GM18511 (cell line): ENCODE data around the gene GYG1.

ENCODE experiments used
- ATAC-seq: cut with Tn5 transposase; IDR thresholded peaks from one replicate; pipeline ENCODE4 v1.9.1; 2021; ENCODE audit warnings: mild to moderate bottlenecking, moderate library complexity; ENCODE audit not compliant: unreplicated experiment

The GYG1 gene

DNA sequence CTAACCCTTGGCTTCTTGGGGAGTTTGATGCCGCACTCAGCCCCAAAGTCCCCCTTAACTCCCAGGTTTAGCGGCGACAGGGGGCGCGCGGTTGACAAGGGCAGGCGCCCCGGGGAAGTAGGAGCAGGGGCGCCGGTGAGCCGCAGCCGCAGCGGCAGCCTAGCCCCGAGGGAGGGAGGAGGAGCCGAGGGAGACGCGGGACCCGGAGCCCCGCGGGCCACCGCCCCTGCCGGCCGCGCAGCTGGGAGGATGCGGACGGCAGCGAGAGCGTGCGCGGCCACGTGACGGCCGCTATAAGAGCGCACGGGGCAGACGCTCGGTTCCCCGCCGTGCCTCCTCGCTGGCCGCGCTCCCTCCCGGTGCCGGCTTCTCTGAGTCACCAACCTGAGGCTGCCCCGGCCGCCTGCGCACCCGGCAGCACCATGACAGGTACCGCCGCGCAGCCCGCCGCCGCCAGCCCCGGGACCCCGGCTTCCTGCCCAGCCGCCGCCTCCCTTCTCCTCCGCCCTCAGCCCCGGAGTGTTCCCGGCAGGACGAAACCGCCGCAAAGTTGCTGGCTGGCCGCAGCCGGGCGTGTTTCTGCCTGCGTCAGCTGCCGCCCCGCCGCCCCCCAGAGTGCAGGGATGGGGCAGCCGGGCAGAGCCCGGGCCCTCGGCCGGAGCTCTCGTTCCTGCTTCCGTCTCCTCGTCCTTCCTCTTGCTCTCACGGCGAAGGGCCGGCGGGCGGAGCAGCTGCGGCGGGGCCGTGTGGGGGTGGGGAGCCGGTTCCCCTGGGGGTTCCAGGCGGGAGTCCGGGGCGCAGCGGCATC lies at the start of gene GYG1:
Gene GYG1, plus strand, starts transcription at position 322 of the 808 bp plus-strand sequence. Its CDS starts 101 bp downstream, at position 423.
- ATAC-seq: peak; percentile 85

DNA sequence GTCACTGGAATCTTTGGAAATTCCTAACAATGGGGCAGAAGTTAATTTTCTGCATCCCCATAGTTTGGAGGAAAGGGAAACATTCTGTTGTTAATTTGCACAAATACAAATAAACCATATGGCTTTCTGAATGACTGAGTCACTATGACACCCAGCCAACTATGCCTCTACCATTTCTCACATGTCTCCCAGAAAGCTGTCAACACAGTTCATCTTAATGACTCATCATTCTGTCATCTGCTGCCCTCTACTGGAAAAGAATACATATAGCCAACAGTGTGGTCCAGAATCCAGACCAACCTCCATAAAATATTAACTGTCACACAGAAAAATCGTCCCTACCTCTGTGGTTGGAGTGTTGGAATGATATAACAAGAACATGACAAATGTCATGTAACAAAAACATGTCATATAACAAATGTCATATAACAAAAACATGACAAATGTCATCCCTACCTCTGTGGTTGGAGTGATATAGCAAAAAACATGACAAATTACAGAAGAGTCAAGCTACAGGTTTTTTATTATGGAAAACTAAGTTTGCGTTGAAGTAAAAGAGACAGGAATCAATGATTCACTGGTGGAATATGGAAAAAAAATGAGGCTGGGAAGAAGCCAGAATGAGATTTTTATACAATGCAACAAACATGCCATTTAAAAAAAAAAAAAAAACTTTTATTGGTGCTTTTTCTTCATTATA lies 47.7 kb upstream of the GYG1 start:
- ATAC-seq: peak; percentile 98

DNA sequence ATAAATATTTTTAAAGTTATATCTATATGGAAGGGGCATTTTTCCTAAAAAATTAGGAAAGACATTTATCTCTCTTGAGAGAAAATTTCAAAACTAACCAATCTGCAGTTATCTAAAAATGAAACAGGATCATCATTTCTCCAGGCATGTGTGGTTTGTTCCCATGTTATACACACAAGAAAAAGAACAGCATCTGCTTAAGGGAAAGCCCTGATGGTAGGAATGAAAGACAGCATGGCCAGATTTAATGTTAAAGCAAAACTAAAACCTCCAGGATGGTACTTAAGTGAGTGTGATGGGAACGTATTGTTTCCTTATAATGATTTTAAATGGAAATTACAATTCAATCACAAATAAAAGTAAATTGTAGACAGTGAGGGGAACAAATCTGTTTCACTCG lies 46.2 kb upstream of the GYG1 start:
- ATAC-seq: no peak

DNA sequence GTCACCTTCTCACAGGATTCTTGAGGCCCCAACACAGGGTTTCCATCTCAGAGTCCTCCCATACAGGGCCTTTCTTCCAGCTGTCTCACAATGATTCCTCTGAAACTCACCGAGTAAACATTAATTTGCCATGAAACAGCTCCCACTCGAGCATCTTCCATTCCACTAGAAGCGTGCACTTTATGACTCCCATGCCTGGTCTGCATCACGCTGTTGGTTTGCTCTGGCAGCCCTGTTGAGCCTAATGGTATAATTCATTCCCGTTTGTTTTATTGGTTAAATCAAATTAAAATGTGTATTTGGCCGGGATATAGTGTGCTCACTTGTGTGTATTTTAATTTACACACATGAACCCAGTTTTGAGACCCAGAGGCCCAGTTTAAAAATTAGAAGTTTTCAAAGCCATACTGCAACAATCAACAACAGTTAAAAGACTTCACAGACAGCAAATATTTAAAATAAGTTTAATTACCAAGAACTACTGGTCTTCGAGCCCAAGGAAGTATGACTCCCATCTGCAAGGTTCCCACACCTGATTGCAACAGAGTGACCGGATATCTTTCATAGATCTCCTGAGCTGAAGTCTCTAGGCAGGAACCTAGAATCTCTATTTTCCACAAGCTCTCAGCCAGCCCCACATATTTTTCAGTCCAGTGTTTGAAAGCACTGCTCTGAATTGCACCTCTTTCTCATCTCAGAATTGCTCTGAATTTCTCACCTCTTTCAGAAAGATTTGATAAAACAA lies 42.3 kb upstream of the GYG1 start:
- no peak for ATAC-seq

DNA sequence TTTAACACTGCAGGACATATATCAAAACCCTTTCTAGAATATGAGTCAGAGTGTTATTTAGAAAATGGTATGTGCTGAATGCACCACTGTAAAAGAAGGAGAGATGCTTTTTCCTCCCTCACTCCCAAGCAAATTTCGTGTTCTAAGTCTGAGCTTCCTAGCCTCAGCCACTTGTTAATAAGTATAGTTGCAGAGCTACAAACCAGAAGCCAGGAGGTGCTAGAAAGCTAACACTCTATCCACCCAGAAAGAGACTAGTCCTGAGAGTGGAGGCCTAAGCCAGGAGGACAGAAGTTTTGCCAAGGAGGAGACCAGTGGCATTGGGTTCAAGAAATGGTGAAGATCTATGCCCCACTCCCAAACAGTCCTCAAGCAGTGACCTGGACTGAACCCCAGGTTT lies 40.5 kb upstream of the GYG1 start:
- ATAC-seq: peak; percentile 58

DNA sequence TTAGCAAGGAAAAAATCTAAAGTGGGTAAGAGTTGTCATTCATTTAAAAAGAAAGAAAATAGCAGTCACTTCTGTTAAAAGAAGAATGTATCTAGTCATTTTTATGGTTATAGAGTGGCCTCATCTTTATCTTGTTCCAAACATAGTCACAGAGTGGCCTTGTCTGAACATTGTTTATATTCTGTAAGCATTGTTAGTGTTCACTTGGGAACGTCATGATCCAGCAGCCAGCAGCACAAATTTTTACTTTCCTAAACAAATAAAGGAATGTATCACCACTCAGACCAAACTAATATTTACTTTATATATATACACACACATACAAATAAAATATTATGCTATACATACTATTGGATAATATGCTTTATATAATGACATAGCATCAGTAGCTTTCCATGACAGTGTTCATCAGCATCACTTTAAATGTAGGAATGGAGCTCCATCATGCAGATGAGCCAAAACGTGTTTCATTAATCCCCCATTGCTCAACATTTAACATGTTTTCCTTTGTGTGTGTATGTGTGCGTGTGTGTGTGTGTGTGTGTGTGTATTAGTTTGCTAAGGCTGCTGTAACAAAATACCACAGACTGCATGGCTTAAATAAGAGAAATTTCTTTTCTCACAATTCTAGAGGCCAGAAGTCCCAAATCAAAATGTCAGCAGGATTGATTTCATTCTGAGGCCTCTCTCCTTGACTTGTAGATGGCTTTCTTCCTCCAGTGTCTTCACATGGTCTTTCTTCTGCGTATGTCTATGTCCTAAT lies 39.6 kb upstream of the GYG1 start:
- no peak for ATAC-seq

DNA sequence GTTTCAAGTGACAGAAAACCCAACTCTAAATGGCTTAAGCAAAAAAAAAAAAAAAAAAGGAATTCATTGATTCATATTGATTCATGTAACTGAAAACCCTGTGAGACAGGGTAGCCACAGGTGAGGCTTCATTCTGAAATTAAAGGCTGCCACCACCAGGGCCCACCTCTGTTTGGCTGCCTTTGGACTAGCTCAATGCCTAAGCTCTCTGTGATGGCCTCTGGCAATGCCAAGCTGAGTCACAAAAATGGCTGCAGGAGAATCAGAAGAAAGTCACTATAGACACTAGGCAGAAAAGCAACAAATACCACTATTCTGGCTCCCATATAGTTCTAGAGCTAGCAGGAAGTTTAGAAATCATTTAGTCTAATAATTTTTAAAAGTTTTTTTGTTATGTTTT lies 38.2 kb upstream of the GYG1 start:
- ATAC-seq: no peak

DNA sequence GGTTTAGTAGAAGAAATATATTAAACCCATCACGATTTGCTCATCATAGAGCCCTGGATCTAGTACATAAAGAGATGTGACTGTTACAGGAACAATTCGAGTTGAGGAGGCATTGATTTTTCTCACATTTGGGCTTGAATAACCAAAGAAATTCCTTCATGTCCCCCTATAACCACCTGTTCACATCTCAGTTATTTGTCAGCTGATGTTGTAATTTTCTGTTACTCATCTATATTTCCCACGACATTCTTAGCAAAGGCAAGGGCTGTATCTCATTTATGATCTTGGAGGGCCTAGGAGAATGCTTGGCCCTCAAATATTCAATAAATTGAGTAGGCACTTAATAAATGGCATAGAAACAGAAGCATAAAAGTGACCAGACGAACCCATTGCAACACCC lies 36.4 kb upstream of the GYG1 start:
- ATAC-seq: no peak

DNA sequence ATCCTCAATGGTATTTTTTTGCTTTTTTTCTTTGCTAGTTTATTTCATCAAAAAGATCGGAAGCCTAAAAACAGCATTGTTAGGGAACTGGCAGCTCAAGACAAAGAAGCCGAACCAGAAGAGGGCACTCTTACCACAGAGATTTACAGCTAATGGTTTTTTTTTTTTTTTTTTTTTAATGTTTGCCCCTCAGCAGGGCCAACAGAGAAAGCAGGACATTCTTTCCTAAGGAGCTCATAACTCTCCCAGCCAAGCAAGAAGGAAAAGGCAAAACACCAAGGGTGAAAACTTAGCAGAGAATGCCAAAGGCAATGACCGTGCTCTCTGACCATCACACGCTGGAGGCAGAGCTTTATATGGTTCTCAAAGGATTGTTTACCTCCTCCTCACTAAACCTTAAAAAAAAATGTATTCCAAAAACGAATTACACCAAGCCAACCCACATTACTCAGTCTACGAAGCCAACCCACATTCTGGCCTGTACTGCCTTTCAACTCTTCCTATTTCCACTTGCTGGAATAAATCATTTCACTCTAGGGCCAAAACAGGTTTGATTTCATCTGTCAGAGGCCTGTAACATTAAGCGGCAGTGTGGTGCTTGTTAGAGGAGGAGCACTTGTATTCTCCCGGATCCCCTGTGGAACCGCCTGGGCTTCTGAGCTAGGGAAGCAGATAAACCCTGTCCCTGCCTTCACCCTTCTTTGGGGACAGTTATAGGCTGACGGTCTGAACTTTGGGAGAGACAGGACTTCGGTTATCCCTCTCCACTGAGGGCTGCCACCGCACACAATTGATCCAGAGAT lies 35.6 kb upstream of the GYG1 start:
- no peak for ATAC-seq

DNA sequence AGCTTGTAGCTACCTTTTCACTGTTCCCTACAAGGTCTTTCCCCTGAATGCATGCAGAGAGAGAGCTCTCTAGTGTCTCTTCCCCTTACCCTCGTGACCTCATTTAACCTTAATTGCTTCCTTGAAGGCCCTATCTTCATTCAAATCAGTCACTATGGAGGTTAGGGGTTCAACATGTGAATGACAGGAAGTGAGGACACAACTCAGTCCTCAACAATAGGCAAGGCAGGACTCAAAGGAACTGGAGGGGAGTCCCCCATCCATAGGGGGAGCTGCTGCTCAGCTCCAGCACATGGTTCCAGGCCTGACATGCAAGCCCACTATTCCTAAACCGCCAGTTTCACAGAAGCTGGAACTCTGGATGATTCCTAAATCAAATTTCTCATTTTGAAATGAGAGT lies 33.8 kb upstream of the GYG1 start:
- ATAC-seq: peak; percentile 60

DNA sequence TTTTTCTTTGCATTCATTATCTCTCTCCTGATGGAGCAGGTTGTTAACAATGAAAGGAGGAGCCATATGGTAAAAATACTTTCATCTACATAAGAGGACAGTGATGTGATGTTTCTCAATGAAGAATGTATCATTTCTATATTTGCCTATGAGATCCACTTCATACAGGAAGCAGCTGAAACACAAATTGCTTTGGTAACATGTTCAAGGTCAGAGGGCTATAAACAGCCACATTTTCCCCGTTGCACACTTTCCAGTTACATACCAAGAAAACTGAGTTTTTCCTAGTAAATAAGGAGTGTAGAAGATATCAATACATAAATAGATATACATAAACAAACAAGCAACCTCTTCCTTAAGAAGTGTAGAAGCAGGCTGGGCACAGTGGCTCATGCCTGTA lies 32.6 kb upstream of the GYG1 start:
- ATAC-seq: no peak

DNA sequence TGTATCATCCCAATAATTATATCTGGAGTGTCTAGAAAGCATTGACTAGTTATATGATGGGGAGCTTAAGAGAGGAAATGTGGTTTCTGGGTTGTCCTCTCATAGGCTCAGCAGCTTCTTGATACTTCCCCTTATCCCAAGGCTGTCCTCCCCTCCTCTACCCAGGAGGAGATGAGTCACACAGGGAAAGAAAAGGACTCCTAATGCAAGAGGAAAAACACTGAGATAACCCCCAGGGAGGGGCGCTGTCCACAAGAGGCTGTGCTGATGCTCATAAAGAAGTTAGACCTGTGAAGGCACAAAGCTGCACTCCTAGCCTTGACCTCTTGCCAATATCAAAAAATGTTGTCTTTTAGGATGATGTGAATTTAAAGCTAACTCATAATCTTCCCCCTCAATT lies 28.8 kb upstream of the GYG1 start:
- no peak for ATAC-seq

DNA sequence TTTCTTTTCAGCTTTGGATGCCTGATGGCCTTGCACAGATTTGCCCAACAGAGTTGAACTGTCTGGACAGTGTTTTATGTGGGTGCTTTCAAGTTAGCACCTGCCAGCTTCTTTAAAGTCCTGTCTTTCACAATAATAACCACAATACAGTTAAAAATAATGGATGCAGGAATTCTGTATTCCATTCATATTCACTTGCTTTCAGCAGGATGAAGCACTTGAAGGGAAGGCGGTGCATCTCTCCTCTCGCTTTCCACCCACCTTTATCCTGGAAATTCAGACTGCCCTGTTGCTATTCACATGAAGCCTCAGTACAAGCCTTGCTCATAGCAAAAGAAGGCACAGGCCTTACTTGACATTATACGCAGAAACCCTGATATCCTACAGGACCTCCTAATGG lies 26.5 kb upstream of the GYG1 start:
- no peak for ATAC-seq

DNA sequence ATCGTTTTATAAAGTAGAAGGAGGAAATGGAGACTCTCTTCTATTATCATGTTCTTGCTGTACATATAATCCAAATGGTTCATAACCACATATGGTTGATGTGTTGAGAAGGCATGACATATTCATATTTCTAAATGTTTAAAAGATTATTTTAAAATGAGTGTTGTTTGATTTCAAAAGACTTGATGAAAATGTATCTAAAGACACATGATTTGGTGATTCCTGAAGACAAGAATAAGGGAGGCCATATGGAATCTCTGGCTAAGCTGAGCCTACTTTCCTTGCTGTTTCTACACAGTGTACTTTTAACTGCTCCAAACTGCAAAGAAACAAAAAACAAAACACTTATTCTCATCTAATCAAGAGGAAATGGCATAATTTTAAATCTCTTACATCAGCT lies 23.0 kb upstream of the GYG1 start:
- no peak for ATAC-seq

DNA sequence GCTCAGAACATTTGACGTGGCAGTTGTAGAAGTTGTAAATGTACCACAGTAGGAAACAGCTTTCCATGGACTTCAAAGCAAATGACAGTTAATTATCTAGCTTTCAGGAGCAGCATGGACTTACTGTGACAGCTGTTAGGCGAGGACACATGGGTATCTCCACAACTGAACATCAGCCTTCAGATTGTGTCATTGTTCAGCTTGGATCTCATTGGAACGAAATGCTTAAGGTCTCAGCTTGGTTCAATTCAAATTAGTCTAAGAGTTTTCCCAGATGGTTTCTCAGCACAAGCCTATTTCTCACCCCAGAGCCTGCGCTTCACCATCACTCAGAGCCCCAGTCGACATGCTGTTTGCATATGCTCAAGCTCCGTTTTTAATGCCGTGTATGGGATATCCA lies 21.1 kb upstream of the GYG1 start:
- ATAC-seq: no peak

DNA sequence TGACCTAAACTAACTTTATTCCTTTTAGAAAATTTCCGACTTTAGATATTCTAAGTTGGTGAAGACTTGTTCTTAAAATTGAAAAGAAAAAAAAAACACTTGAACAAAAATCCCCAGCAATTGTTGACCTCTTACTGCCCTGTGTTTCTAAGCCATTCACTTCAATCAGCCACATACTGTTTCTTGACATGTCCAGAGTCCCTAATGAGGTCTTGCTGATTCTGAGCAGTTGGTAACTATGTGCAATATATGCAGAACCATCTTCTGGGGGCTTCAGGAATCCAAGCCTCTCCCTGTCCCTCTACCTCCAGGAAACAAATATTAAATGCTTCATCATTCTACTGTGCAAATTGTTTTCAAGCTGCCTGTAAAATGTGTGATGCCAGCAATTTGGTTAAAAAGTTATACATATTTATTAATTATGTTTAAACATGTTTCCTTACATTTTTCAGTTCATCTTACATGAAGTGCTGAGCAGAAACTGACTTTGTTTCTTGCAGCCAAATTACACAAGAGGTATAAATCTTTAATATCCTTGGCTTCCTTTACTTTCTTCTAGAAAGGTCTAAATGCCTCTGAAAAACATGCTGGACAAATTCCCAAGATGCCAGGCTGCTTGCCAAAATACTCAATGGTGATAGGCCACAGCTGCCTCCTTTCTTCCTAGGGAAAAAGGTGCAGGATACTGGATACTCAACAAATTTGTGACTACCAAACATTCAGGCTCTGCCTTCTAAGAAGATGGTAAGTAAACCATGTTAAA lies 19.8 kb upstream of the GYG1 start:
- ATAC-seq: no peak

DNA sequence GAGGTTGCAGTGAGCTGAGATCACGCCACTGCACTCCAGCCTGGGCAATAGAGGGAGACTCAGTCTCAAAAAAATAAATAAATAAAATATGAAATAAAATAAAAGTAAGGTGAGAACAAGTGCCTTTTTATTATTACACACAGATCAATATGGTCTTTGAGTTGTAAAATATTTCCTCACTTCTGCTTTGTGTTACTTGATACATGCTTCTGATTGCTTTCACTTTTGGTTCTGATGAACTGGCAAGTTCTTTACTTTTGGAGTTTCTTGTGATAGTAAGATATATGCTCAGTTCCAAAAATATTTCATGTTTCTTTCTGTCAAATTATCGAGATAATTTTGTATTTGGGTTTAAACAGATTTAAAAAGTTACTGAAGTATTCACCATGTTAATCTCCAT lies 16.6 kb upstream of the GYG1 start:
- ATAC-seq: peak; percentile 66

DNA sequence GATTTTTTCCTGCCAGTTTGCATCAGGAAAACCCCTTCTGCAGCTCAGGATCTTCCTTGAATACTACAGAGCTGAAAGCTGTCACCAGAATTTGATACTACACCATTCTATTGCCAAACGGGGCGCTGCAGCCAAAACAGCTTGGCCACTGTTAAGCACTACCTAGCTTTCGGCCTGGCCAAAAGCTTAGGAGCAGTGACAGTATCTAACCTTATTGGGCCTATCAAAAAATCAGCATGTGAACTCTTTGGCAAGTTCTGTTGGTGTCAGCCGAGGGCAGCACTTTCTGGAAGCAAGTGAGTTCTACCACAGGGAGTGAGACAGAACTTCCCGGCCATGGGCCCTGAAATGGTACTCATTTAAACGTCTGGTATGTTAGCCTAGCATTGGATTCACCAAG lies 16.1 kb upstream of the GYG1 start:
- no peak for ATAC-seq

DNA sequence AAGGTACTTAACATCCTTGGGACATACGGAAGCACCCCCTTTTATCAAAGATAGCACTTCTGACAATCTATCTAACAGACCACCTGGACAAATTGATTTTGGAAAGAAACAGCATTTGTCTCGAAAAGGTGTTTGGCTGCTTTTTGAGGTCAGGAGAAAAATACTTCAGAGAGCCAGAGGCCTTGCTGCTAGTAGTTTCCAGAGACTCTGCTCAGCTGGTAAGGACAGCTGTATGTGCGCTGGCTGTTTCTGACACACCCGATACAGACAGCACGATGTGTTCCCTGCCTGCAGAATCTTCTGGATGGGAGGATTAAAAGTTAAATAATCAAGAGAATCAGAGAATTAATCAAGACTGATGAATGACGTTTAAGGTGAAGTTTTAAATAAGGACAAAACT lies 15.6 kb upstream of the GYG1 start:
- ATAC-seq: no peak

DNA sequence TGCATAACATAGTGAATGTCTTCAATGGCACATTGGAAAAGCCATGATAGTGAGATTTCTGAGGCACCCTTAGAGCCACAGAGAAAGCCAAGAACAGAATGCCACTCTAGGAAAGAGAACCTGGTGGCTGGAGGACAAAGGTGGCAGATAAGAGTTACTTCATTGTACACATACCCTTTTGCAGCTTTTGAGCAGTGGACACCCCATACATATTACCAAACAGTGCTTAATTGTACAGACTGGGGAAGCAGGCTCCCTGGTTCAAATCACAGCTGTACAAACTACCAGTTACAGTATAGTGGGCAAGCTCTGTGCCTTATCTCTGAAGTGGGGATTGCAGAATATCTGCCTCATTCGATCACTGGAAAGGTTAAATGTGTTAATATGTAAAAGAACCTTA lies 10.1 kb upstream of the GYG1 start:
- no peak for ATAC-seq
